ENCODE measurements around the gene IFIT1B.
"Not testable (repeated sequence)": the region's sequence is repeated elsewhere in the genome, so short reads cannot be mapped to it uniquely, and the experiment has no call there.

Gene IFIT1B

DNA sequence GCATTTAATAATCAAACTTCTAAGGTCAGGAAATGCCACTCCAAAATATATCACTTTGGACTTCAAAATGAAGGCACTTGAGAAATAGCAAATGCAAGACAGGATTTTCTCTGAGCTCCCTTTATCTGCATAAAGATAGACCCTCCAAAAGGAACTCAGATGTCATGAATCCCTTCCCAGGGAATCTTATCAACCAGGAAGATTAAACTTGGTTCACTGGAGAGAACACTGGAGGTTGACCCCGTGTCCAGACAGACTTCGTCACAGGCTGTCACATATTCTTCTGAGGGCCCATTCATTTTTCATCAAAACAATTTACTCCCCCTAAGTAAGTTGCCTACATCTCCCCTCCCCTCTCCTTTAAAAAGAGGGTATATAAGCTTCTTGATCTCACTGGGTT, 28.9 kb upstream of the IFIT1B start:
- DNase-seq (ENCODE audit: low spot score): no peak

DNA sequence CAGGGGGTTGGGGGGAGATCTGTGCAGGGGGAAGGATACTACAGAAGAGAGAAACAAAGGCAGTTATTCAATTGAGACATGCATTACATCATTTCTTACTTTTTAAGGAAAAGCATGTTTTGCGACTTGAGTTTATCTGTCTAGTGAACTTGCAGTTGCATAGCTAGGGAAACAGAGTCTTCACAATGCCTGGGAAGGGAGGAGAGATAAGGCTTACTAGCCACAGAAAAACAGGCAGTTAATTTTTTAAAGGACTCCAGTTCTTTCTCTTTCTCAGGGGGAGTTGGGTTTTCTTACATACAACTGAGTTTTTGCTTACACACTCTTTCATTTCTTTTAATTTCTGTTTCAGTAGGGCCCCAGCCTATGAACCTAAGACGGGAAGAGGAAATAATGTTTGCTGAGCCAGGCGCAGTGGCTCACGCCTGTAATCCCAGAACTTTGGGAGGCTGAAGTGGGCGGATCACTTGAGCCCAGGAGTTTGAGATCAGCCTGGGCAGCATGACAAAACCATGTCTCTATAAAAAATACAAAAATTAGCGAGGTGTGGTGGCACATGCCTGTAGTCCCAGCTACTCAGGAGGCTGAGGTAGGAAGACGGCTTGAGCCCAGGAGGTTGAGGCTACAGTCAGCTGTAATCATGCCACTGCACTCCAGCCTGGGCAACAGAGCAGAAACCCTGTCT, 27.1 kb upstream of the IFIT1B start:
- not testable (repeated sequence) for DNase-seq (ENCODE audit: low spot score)

DNA sequence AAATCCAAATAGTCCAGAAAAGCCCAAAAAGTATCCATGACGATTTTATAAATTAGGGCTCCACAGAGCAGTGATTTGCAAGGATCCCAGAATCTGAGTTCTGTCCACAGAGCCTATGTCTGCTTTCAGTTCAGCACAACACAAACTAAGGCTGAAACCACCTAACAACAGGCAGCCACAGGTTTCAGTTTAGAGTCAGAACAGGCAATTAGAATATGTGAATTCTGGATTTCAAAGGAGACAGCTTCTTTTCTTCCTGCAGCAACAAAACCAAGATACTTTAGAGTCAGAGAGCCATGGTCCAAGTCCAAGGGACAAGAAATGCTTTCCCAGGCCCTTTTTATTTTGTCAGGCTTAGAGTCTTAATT, 26.5 kb upstream of the IFIT1B start:
- DNase-seq (ENCODE audit: low spot score): no peak

DNA sequence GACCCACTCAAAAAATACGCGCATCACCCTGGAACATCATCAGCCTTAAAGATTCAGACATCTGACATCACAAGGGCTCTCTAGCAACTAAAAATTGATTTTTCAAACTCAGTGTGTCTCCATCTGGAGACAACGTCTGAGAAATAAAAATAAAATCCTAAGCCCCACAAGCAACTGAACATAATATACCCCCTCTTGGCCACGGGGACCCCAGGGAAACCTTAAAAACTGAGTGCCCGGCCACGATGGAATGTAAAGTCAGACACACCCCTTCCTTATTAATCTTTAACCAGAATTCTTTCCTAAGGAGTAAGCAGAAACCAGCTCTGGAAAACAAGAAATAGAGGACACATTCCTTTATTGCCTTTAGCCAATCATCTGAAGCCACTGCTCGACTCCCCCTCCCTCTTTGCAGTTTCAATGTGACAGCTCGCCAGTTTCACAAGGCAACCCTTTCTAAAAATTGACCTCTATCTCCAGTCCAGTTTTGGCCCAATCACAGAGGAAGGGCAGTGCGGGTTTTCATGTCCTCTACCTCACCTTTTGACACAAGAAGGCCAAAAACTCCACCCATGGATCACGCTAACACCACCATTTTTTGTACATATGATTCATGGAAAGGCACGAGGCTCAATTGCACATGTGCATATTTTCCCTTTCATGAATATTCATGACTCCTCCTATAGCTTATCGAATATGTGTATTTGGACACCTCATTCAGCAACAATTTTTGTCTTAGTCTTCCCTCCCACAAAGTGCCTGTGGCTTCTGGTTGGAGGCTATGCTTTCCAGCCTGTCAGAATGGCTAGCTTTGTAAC, 25.9 kb upstream of the IFIT1B start:
- peak; percentile 10 for DNase-seq (ENCODE audit: low spot score)

DNA sequence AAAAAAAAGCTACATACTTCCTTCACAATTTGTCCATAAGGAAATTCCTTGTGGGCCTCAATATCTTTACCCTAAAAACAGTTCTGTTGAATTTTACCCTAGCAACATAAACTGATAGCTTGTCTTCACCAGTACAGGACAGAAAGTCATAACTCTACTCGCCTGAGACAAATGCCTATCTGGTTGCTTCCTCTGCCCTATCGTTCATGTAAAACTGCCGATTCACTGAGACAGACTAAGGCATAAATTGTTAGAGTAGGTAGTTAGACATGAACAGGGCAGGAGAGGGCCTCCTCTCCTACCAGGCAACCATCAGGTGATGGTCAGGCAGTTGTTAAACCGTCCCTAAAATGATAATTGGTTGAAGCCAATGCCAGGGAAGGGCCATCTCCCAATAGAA, 25.1 kb upstream of the IFIT1B start:
- DNase-seq (ENCODE audit: low spot score): no peak

DNA sequence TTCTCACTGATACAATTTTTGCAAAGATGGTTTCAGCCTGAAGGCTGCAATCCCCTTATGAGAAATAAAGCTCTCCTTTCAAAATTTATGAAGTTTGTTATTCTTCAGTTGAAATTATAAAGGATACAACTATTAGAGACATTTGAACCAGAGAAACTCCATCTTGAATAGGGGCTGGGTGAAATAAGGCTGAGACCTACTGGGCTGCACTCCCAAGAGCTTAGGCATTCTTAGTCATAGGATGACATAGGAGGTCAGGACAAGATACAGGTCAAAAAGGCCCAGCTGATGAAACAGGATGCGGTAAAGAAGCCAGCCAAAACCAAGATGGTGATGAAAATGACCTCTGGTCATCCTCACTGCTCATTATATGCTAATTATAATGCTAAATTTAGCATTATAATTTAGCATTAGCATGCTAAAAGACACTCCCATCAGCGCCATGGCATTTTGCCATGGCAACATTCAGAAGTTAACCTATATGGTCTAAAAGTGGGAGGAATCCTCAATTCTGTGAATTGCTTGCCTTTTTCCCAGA, 22.4 kb upstream of the IFIT1B start:
- no peak for DNase-seq (ENCODE audit: low spot score)

DNA sequence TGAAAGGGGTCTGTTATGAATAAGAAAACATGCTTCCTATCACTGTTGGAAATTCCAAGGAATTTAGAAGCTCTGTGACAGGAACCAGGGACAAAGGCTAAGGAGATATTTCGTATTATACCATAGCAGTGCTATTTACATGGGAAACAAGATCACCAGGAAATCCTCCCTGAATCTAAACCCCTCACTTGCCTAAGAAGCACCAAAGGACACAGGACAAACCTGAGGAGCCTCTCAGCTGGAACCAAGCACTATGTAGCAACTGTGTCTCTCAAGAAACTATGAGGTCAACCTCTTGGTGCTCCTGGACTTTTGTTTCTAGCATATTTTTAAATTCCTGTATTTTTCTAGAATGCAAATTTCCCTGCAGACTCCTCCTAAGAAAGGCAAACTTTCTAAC, 20.8 kb upstream of the IFIT1B start:
- DNase-seq (ENCODE audit: low spot score): no peak

DNA sequence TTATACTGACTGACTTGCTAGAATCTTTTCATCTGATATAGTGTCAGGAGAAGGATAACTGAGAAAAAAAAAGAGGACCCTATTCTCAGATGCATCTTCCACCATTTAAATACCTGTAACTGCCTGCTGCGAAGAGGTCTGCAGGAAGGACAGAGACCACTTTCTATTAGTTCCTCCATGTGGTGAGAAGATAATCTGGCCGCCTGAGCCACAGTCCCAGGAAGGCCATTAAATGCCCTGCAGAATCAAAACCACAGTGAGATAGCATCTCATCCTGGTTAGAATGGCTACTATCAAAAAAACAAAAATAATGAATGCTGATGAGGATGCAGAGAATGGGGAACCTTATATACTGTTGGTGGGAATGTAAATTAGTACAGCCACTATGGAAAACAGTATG, 19.9 kb upstream of the IFIT1B start:
- no peak for DNase-seq (ENCODE audit: low spot score)

DNA sequence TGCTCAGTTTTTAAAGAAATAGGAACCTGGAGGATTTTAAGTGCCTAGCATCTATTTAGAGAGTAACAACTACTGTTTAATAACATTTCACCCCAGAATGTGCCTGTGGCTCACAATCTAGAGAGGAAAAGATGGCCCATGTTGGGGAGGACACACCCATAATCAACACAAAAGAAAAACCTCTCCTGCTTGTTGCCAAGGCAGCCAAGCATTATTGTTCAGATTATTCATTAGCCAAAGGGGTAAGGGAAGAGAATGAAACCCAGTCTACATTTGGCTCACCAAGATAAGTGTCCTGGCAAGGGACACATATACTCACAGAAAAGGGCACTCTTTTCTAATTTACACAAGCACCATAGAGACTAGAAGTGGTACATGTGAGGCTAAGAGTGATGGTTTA, 17.7 kb upstream of the IFIT1B start:
- no peak for DNase-seq (ENCODE audit: low spot score)

DNA sequence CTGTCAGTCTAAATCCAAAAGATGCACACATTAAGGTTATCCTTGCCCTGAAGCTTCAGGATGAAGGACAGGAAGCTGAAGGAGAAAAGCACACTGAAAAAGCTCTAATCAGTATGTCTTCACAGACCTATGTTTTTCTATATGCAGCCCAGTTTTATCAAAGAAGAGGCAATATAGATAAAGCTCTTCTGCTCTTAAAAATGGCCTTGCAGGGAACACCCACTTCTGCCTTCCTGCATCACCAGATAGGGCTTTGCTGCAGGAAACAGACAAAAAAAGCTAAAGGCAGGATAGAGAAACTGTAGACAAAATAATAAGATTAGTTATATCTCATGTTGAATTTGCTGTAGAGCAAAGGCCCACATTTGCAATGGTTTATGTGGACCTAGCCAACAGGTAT, 14.9 kb upstream of the IFIT1B start:
- no peak for DNase-seq (ENCODE audit: low spot score)

DNA sequence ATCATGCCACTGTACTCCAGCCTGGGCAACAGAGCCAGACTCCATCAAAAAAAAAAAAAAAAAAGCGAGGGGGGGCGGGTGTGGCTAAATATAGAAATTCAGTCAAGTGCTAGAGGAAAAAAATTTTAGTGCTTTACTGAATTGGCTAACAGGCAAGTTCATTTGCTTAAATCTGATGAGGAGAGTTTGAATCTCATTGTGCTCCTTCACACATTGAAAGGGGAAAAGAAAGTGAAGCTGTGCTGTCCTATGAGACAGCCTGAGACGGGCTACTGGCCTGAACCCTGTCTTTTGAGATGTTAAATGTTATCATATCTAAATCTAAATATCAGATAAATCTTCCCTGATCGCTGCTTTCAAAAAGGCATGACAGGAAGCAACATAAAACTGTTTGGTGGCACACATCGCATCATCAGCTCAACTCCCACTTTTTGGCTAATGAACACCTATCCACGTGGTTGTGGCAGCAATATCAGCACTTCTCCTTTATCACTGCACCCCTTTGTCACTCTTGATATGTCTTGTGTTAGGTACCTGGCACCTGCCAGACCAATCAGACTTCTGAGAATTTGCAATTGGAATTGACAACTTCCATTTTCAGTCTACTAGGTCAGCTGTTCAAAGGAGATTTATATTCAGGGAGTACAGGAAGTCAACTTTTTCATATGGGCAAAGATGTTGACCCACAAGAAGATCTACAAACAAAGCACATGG, 14.0 kb upstream of the IFIT1B start:
- no peak for DNase-seq (ENCODE audit: low spot score)

DNA sequence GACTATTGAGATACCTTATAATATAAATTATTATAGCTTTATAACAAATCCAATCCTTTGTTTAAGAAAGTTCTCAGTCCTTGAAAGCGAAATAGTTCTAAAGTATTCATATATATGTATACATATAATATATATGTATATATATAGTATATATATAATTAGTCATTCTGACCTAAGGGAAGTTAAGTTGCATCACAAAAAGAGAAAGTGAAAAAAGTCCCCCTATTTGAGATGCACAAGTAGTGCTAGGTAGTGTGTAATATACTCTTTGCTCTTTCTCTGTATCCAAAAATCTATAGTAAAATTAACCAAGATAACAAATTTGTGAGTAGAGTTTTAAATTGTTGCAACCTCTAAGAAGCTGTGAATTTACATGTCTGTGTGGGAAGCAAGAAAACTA, 13.3 kb upstream of the IFIT1B start:
- DNase-seq (ENCODE audit: low spot score): no peak

DNA sequence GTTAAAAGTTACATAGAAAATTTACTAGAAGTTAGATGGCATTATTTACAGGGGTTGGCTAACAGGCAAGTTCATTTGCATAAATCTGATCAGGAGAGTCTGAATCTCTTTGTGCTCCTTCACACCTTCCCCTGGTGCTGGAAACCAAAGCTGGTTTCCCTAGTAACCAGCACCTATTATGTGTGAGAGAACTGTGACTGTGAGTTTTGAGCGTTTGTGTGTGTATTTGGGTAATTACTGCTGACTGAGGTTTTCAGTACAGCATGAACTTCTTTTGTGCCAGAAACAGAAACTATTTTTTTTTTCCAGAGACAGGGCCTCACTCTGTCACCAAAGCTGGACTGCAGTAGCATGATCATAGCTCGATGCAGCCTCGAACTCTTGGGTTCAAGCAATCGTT, 10.3 kb upstream of the IFIT1B start:
- DNase-seq (ENCODE audit: low spot score): no peak

DNA sequence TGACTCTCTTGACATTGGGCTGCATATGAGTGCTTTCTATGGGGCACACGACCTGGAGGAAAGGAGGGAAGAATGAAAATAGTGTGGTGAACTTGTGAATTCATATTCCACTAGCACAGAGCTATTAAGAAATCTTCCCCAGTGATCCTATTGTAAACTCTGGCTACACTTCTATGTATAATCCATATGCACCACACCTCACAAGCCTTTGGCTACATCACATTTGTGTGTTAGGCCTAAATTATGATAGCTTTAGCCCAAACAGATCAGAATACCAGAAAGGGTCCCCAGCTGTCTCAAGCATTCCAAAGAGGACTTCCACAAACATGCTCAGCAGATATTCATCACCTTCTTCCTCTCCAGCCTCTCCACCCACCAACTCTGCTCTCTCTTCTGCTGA, 9.7 kb upstream of the IFIT1B start:
- no peak for DNase-seq (ENCODE audit: low spot score)

DNA sequence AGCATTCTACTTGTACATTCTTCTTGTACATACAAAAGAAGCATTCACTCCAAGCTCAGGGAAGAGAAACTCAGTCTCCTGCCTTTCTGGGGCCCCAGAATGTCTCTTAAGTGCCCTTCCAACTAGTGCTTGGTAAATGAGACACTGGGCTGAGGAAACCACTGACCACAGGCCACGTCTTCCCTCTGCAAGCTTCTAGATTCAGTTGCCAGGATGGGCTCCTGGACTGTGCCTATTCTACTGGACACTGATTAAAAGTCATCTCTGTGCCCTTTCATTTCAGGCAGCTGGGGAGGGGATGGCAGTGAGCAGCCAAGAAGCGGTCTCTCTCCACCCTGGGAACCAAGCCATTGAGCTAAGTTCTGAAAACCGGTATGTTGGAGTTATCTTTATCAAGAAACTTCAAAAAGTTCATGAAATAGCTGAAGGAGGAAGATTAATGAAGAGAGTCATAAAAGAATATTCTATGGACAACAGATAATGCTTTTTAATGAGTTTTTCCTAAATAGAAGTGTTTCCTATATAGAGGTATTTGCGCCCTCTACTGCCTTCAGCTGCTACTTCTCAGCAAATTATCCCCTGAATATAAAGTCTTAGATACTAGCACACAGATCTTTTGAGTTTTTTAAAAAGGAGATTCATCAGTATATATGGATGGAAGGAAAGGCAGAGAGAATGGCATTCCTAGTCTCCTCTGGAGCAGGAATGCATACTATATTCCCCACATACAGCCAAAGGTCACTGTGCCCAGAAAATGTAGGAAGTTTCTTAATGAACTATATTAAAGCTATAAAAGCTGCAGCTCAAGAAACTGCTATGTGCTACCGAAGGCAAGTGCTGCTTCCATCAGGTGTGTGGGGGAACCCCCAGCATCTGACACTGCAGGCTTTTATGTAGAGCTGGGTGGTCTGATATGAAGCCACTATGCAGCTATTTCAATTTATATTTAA, 8.4 kb upstream of the IFIT1B start:
- no peak for DNase-seq (ENCODE audit: low spot score)

DNA sequence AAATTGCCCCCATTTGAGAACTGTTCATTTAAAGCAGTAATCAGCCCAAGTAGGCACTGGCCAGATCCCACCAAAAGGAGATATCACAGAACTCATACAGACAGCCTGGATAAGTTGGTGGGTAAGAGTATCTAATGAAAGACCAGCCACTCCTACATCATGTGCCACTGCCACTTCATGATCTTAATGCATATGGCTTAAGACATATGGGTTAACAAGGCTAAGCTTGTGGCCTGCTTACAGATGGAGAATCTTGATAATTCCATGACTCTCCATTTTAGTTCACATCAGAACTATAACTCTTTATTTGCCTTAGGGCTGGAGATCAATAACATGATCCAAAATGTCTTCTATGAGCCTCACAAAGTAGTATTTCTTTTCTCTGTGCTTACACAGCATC, 6.8 kb upstream of the IFIT1B start:
- DNase-seq (ENCODE audit: low spot score): no peak

DNA sequence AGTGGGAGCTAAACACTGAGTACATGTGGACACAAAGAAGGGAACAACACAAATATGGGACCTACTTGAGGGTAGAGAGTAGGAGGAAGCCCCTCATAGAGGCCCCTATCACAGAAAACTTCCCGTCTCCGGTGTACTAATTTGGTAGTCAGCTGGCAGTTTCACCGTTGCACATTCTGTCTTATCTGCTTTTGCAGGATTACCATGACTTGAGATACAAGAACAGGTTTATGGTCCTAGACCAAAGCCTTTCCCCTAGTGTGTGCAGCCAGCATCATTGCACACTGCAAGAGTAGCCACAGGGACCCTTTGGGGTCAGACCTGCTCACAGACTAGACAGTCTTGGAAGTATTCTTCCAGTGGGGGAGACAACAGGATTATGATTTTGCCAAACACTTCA, 5.9 kb upstream of the IFIT1B start:
- DNase-seq (ENCODE audit: low spot score): no peak

DNA sequence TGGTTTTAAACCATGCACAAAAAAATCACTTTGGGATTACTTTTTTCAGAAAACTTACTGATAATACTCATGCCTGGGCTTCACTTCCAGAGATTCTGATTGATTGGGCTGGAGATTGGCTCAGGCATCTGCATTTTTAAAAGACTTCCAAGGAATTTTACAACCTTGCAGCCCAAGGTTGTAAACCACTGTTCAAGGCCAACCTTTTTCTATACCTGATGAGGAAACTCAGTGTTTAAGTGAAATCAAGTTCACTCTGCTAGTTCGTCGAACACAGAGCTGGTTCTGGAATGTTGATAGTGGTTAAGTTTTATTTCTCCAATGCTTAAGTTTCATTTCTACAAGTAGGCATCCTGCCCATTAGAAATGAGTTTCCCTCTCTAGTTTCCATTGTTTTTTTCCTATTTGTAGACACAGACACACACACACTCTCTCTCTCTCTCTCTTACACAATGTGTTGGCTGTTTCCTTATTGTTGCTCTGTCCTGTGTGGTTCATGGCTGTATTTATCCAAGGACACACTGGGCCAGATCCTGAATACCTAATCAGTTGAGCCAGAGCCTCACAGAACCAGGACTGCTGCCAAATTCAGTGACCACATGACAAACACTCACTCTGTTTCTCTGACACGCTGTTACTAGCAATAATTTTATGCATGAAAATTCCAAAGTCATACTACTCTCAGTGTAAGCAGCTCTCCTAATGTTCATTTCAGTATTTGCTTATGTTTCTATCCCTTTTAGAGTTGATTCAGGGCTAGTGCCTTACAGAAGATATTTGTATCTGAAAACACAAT, 3.7 kb upstream of the IFIT1B start:
- DNase-seq (ENCODE audit: low spot score): no peak

DNA sequence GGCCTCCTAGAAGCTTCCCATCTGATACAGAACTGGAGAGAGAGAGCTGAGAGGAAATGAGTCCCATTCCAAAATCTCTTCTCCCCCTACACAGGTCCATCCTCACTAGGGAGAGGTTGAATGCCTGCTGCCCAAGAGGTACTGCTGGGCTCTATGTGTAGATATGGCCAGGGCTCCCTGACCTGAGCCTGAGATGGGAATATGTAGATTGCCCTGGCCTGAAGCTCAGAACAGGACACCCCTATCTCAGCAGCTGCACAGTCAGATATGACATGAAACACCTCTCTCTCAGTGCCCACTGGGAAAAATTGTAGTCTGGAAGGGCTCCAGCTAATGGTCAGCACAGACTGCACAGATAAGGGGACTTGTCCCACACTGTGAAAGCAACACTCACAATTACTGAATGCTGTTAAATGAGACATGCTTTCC, 3.1 kb upstream of the IFIT1B start:
- DNase-seq (ENCODE audit: low spot score): no peak

DNA sequence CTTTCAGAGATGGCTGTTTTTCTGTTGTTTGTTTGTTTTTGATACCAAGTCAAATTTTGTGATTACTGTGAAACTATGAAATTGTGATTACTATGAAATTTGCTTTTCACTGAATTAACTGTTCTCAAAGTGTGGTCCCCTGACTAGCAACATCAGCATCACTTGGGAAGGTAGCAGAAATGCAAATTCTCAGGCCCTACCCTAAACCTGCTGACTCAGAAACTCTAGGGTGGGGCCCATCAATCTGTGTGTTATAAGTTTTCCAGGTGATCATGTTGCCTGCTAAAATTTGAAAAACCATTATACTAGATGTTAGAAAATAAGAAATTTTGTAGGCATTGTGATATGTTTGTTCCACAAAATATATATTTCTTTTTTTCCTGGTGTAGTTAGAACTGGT, 1.2 kb downstream of the IFIT1B start:
- DNase-seq (ENCODE audit: low spot score): no peak

DNA sequence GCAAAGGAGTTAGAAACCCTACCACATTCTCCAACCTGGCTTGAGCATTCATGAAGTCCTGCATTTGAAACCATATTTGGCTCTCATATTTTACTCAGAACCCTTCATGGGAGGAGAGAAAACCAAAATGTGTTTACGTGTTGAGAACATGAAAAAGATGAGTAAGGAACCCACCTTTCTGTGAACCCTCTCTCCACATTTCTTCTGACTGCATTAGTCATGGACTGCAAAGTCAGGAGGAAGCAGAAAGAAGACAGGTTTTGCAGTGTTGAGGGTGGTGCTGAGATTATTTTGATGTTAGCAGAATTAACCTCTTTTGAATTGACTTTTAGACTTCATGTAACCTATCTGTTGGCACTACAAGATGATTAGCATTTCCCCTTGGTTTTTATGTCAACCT, 4.9 kb downstream of the IFIT1B start:
- no peak for DNase-seq (ENCODE audit: low spot score)

All from HuH-7.5 (cell line).